B cell (primary cell): ENCODE results near the gene BANF2. TPM values are rescaled to one million over a fixed set of nuclear protein-coding genes. Genes with fewer than 3 reads are reported as not detected.

Experiments used
- ATAC-seq: fragments of 200-7000 bp; cut with Tn5 transposase; one replicate; pipeline ENCODE4 v1.10.0; 2021; ENCODE audit warnings: low read depth, mild to moderate bottlenecking, moderate number of reproducible peaks, moderate library complexity
- CTCF ChIA-PET: fragments of 350-600 bp; sonication (Branson Sonifier 250); formaldehyde crosslinking; loops from one replicate; lab custom pipeline; 2021; ENCODE audit warnings: antibody characterized with exemption, inconsistent platforms; lab: Charles Lee
- POLR2A ChIA-PET: fragments of 350-600 bp; sonication (Branson Sonifier 250); formaldehyde crosslinking; loops from one replicate; lab custom pipeline; 2021; ENCODE audit warnings: antibody characterized with exemption; lab: Charles Lee
- DNase-seq: peaks from one replicate; pipeline ENCODE4 v3.0.0; 2013
- H2AFZ ChIP-seq: 2 replicates; pipeline ENCODE4 v1.6.1; 2012; ENCODE audit warnings: mild to moderate bottlenecking, low read depth, low read length; ENCODE audit not compliant: insufficient read depth, poor library complexity, severe bottlenecking
- H3K27ac ChIP-seq, 2 donors: 1 replicate in 1 of 2; 2 replicates in 1 of 2; pipeline ENCODE4 v1.5.1; 2012 to 2013; ENCODE audit warnings: low read length in 2 of 2, mild to moderate bottlenecking in 2 of 2, moderate library complexity in 1 of 2
- H3K27me3 ChIP-seq, 4 experiments: fragments of 200-600 bp in 1 of 4; sonication (generic) in 1 of 4; replicated peaks in 1 of 4; 1 replicate in 2 of 4; 2 replicates in 2 of 4; pipeline versions ENCODE4 v1.6.1 to v1.7.0; 2013 to 2016; ENCODE audit warnings: low read length in 3 of 4, mild to moderate bottlenecking in 2 of 4, mixed read lengths in 1 of 4, moderate library complexity in 1 of 4; ENCODE audit not compliant: insufficient read depth in 4 of 4, control insufficient read depth in 3 of 4; ENCODE audit errors: control extremely low read depth in 1 of 4
- H3K36me3 ChIP-seq, 2 experiments: replicated peaks in 1 of 2; 1 replicate in 1 of 2; 2 replicates in 1 of 2; pipeline versions ENCODE4 v1.6.1 to v1.7.1; 2013; ENCODE audit warnings: low read length in 1 of 2; ENCODE audit not compliant: insufficient read depth in 2 of 2, control insufficient read depth in 1 of 2; ENCODE audit errors: control extremely low read depth in 1 of 2, extremely low read depth in 1 of 2
- H3K4me1 ChIP-seq, 2 donors: fragments of 200-600 bp in 1 of 2; sonication (generic) in 1 of 2; 1 replicate in 1 of 2; 2 replicates in 1 of 2; pipeline versions ENCODE4 v1.5.1 to v1.6.1; 2013 to 2017; ENCODE audit warnings: low read length in 2 of 2; ENCODE audit not compliant: control insufficient read depth in 2 of 2, insufficient read depth in 2 of 2
- H3K4me2 ChIP-seq: replicated peaks from 2 replicates; pipeline ENCODE3; 2012; ENCODE audit warnings: mild to moderate bottlenecking, low read depth, low read length; ENCODE audit not compliant: poor library complexity, severe bottlenecking
- H3K4me3 ChIP-seq, 5 experiments: fragments of 200-600 bp in 1 of 5; sonication (generic) in 1 of 5; 1 replicate in 3 of 5; 2 replicates in 2 of 5; pipeline versions ENCODE4 v1.5.1 to v1.7.0; 2011 to 2016; ENCODE audit warnings: low read length in 4 of 5, mild to moderate bottlenecking in 4 of 5, low read depth in 2 of 5, control low read depth in 1 of 5, moderate library complexity in 1 of 5; ENCODE audit not compliant: insufficient read depth in 1 of 5; ENCODE audit errors: control extremely low read depth in 1 of 5, extremely low read depth in 1 of 5
- H3K79me2 ChIP-seq: fragments of 200-600 bp; sonication (generic); one replicate; pipeline ENCODE4 v1.6.0; 2016; ENCODE audit warnings: low read length; ENCODE audit not compliant: control insufficient read depth, insufficient read depth
- H3K9ac ChIP-seq: fragments of 200-600 bp; sonication (generic); 2 replicates; pipeline ENCODE4 v1.6.1; 2017; ENCODE audit warnings: mild to moderate bottlenecking, low read length, moderate library complexity
- H3K9me3 ChIP-seq, 3 donors: one replicate each; pipeline versions ENCODE4 v1.6.1 to v1.7.1; 2013; ENCODE audit warnings: low read length in 2 of 3; ENCODE audit not compliant: control insufficient read depth in 2 of 3, insufficient read depth in 1 of 3; ENCODE audit errors: control extremely low read depth in 1 of 3
- H4K20me1 ChIP-seq: 2 replicates; pipeline ENCODE4 v1.6.0; 2012; ENCODE audit warnings: mild to moderate bottlenecking, low read length; ENCODE audit not compliant: insufficient read depth, control insufficient read depth, poor library complexity, severe bottlenecking
- H3K27ac Mint-ChIP-seq: one replicate; pipeline ENCODE4 v1.8.0; 2021; ENCODE audit warnings: mixed read lengths
- H3K27me3 Mint-ChIP-seq: one replicate; pipeline ENCODE4 v1.8.0; 2021; ENCODE audit warnings: mixed read lengths
- H3K4me1 Mint-ChIP-seq: one replicate; pipeline ENCODE4 v1.8.0; 2021; ENCODE audit warnings: mixed read lengths
- H3K4me3 Mint-ChIP-seq: one replicate; pipeline ENCODE4 v1.8.0; 2021; ENCODE audit warnings: mixed read lengths
- H3K9me3 Mint-ChIP-seq: one replicate; pipeline ENCODE4 v1.8.0; 2022; ENCODE audit warnings: mixed read lengths; ENCODE audit not compliant: insufficient read depth
- EZH2 ChIP-seq: IDR thresholded peaks from 2 replicates; pipeline ENCODE4 v1.6.1; 2012; ENCODE audit warnings: borderline replicate concordance, low read depth, mild to moderate bottlenecking, moderate library complexity, low read length; ENCODE audit not compliant: insufficient read depth, poor library complexity, severe bottlenecking
- WGBS: methylation state at CpG from one replicate; pipeline ENCODE4 v1.1.5; 2013; ENCODE audit warnings: missing lambda C conversion rate; ENCODE audit not compliant: insufficient coverage; 5-methylcytosine and 5-hydroxymethylcytosine counted together
- intact Hi-C: fragments of 100-400 bp; cut with micrococcal nuclease; formaldehyde crosslinking; loops from one replicate; pipeline ENCODE4 v1.10.0; 2022
- polyA plus RNA-seq: library from polyadenylated mRNA; depleted of rRNA; stranded (reverse); fragments of >200 nt; gene quantifications from 2 replicates; pipeline ENCODE4 v1.2.3, GENCODE V29; 2012
- total RNA-seq, 2 donors: library from RNA; stranded (reverse); fragments of 120-200 nt in 1 of 2; gene quantifications; 1 replicate in 1 of 2; 2 replicates in 1 of 2; pipeline versions ENCODE4 v1.2.3 to v1.2.4, GENCODE V29; 2013 to 2022
- TF ChIP-seq, protein P1 (sequence below): fragments of 200-600 bp; IDR thresholded peaks from one replicate; pipeline ENCODE4 v1.8.0; 2022; ENCODE audit warnings: antibody characterized with exemption, mild to moderate bottlenecking

The BANF2 gene
- total and polyA plus RNA-seq, 2 donors (not counting 1 experiment from before 2014, with no cell fraction given): not detected

DNA sequence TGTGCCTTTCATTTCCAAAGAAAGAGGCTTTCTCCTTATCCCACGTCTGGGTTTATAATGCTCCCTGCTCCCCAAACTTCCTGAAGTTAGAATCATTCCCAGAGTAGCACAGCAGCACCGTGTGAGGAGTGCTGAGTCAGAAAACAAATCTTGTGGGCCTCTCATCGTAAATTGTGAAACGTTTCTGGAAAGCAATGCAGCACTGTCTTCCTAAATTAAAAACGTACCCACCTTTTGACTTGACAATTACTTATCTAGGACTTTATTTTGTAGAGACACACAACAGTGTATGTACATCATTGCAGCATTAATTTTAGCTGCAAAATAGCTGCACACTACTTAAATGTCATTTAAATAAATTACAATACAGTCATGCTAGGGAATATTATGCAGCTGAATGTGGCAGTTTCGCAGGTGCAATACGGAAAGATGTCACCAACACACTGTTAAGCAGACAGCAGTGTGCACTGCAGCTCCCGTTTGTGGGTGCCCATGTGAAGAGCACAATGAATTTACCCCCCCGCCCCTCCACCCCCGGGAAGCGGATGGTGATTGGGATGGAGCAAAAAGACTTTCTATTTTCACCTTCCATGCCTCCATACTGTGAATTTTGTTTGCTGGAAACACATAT lies 48.5 kb upstream of the BANF2 start:
- no peak overlapping the region for H2AFZ ChIP-seq
- H3K36me3 ChIP-seq: no peaks in the 10 kb centered on the region
- TF ChIP-seq EZH2: no peak
- TF ChIP-seq, protein P1, sequence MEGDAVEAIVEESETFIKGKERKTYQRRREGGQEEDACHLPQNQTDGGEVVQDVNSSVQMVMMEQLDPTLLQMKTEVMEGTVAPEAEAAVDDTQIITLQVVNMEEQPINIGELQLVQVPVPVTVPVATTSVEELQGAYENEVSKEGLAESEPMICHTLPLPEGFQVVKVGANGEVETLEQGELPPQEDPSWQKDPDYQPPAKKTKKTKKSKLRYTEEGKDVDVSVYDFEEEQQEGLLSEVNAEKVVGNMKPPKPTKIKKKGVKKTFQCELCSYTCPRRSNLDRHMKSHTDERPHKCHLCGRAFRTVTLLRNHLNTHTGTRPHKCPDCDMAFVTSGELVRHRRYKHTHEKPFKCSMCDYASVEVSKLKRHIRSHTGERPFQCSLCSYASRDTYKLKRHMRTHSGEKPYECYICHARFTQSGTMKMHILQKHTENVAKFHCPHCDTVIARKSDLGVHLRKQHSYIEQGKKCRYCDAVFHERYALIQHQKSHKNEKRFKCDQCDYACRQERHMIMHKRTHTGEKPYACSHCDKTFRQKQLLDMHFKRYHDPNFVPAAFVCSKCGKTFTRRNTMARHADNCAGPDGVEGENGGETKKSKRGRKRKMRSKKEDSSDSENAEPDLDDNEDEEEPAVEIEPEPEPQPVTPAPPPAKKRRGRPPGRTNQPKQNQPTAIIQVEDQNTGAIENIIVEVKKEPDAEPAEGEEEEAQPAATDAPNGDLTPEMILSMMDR: no peak
- Mint-ChIP-seq H3K27me3 (no peaks in the 10 kb centered on the region), H3K27ac (no peak overlapping the region), H3K9me3 (no peaks in the 10 kb centered on the region), H3K4me1 (peaks cover 16% of the 10 kb centered on the region), H3K4me3 (no peak overlapping the region)
- no peak for ATAC-seq
- no peak overlapping the region for H3K4me2 ChIP-seq
- no peak for DNase-seq
- 38% methylated on average over 6 of the region's 11 CpGs for WGBS
- H4K20me1 ChIP-seq: peaks cover 8% of the 10 kb centered on the region
- no peaks in the 10 kb centered on the region for H3K9me3 ChIP-seq
- H3K4me1 ChIP-seq: peaks cover 7 to 15% of the 10 kb centered on the region in 2 donors
- intact Hi-C loops: no loop called here
- ChIA-PET CTCF (interaction anchor here (0.9 to 2.4 kb wide), 9 partner anchors 13 to 288 kb away, joined by 3 to 11 read pairs (median 4); no protein-coding TSS in a partner anchor), POLR2A (no interaction called here)
- H3K4me3 ChIP-seq: no peak overlapping the region
- H3K79me2 ChIP-seq: peaks cover 5% of the 10 kb centered on the region
- H3K27me3 ChIP-seq: no peaks in the 10 kb centered on the region
- H3K27ac ChIP-seq: no peak overlapping the region
- H3K9ac ChIP-seq: no peak overlapping the region

DNA sequence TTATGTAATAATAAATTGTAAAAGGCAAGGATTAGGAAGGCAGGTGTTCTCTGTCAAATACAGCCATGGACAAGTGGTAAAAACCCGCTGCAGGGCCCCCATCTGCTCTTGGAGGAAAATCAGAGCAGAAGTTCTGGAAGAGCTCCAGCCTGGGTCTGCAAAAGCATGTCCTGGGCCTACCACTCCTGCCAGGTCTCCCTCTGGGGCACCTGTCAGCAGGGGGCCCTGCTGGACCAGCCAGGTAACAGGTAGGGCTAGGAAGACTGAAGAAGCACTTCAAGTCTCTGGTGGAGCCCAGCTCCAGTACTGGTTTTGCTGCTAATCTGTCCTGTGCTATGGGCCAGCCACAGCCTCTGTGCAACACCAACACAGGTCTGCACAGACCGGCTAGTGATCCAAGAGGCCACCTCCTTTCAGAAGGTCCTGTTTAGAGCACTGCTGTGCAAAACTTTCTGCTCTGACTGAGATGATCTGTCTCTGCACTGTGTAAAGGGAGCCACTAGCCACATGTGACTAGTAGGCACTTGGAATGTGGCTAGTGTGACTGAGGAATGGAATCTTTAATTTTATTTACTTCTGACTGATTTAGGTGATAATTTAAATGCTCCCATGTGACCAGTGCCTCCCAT lies 47.9 kb upstream of the BANF2 start:
- no peak for DNase-seq
- Mint-ChIP-seq H3K4me1 (peaks cover 16% of the 10 kb centered on the region), H3K9me3 (no peaks in the 10 kb centered on the region)

More for the DNA sequence above, 47.9 kb upstream of the BANF2 start:
- no peaks in the 10 kb centered on the region for H3K27me3 ChIP-seq
- peaks cover 8% of the 10 kb centered on the region for H4K20me1 ChIP-seq
- peaks cover 5% of the 10 kb centered on the region for H3K79me2 ChIP-seq
- no peaks in the 10 kb centered on the region for H3K9me3 ChIP-seq
- H3K36me3 ChIP-seq: no peaks in the 10 kb centered on the region
- intact Hi-C loops: no loop called here
- no peak overlapping the region for H3K4me3 ChIP-seq
- CTCF ChIA-PET: interaction anchor here (0.6 to 2.4 kb wide), 8 partner anchors 31 to 352 kb away, joined by 3 to 11 read pairs (median 4); no protein-coding TSS in a partner anchor
- TF ChIP-seq, protein P1: no peak
- no peak for TF ChIP-seq EZH2
- H3K4me3 Mint-ChIP-seq: no peak overlapping the region
- H3K27ac Mint-ChIP-seq: no peak overlapping the region
- H3K9ac ChIP-seq: no peak overlapping the region
- no peak for ATAC-seq
- no peaks in the 10 kb centered on the region for H3K27me3 Mint-ChIP-seq
- peaks cover 7 to 15% of the 10 kb centered on the region in 2 donors for H3K4me1 ChIP-seq
- H3K27ac ChIP-seq: no peak overlapping the region
- no peak overlapping the region for H3K4me2 ChIP-seq
- POLR2A ChIA-PET: no interaction called here
- no peak overlapping the region for H2AFZ ChIP-seq
- WGBS: 90% methylated on average over 2 of the region's 2 CpGs
